ENCODE data around the gene IFIT5. TPM values are rescaled to one million over a fixed set of nuclear protein-coding genes. Genes with fewer than 3 reads are reported as not detected.

IFIT5 gene
- total RNA-seq, 1 donor from 2014 or later = 42.9 TPM

GRCh38 chr10:89421018-89421476 is 6.7 kb downstream of the IFIT5 start:
- no peak overlapping the region for H3K4me3 ChIP-seq (ENCODE audit: insufficient read depth, low read depth, low read length)
- FAIRE-seq = no peak
- no peaks in the 10 kb centered on the region for H3K27me3 ChIP-seq (ENCODE audit: insufficient read depth, low read length)
- DNase-seq (ENCODE audit: low read depth) = no peak
- Mint-ChIP-seq H3K27ac (ENCODE audit: unreplicated experiment) (no peak overlapping the region), H3K36me3 (ENCODE audit: low read depth, unreplicated experiment) (peaks cover 19% of the 10 kb centered on the region), H3K27me3 (ENCODE audit: low read depth, unreplicated experiment) (no peaks in the 10 kb centered on the region), H3K4me1 (ENCODE audit: low read depth, unreplicated experiment) (peaks cover 10% of the 10 kb centered on the region), H3K9me3 (ENCODE audit: unreplicated experiment) (peaks cover 2% of the 10 kb centered on the region), H3K4me3 (ENCODE audit: unreplicated experiment) (no peak overlapping the region)
- no peaks in the 10 kb centered on the region for H4K20me1 ChIP-seq (ENCODE audit: insufficient read depth, low read length)
- TF ChIP-seq EZH2 (IDR thresholded peaks at IDR 0.05; ENCODE audit: insufficient read depth, low read length) (no peak), CTCF (IDR thresholded peaks at IDR 0.05; ENCODE audit: insufficient read depth, low read depth, low read length) (no peak)
- no peaks in the 10 kb centered on the region for H3K9me3 ChIP-seq (ENCODE audit: insufficient read depth, low read depth, low read length)
- H3K9ac ChIP-seq (ENCODE audit: low read length) = no peak overlapping the region
- H3K4me1 ChIP-seq (ENCODE audit: insufficient read depth, low read length) = no peaks in the 10 kb centered on the region
- H3K79me2 ChIP-seq (ENCODE audit: insufficient read depth, low read length) = peaks cover 3% of the 10 kb centered on the region
- no peak overlapping the region for H3K4me2 ChIP-seq (ENCODE audit: low read length)
- H3K36me3 ChIP-seq (ENCODE audit: insufficient read depth, low read length) = no peaks in the 10 kb centered on the region
- no peak overlapping the region for H2AFZ ChIP-seq (ENCODE audit: low read depth, low read length)
- no peak overlapping the region for H3K27ac ChIP-seq (ENCODE audit: low read depth, low read length)

GRCh38 chr10:89425000-89425399 is 10.6 kb downstream of the IFIT5 start:
- no peak overlapping the region for H2AFZ ChIP-seq (ENCODE audit: low read depth, low read length)
- TF ChIP-seq EZH2 (IDR thresholded peaks at IDR 0.05; ENCODE audit: insufficient read depth, low read length) (no peak), CTCF (IDR thresholded peaks at IDR 0.05; ENCODE audit: insufficient read depth, low read depth, low read length) (no peak)
- H3K27me3 ChIP-seq (ENCODE audit: insufficient read depth, low read length) = no peaks in the 10 kb centered on the region
- Mint-ChIP-seq H3K27ac (ENCODE audit: unreplicated experiment) (peak overlapping the region; percentile 28), H3K4me1 (ENCODE audit: low read depth, unreplicated experiment) (peaks cover 23% of the 10 kb centered on the region), H3K9me3 (ENCODE audit: unreplicated experiment) (no peaks in the 10 kb centered on the region), H3K27me3 (ENCODE audit: low read depth, unreplicated experiment) (no peaks in the 10 kb centered on the region), H3K4me3 (ENCODE audit: unreplicated experiment) (no peak overlapping the region), H3K36me3 (ENCODE audit: low read depth, unreplicated experiment) (peaks cover 5% of the 10 kb centered on the region)
- H3K36me3 ChIP-seq (ENCODE audit: insufficient read depth, low read length) = no peaks in the 10 kb centered on the region
- H3K9me3 ChIP-seq (ENCODE audit: insufficient read depth, low read depth, low read length) = no peaks in the 10 kb centered on the region
- DNase-seq (ENCODE audit: low read depth) = no peak
- H3K4me2 ChIP-seq (ENCODE audit: low read length) = no peak overlapping the region
- H3K4me3 ChIP-seq (ENCODE audit: insufficient read depth, low read depth, low read length) = no peak overlapping the region
- no peaks in the 10 kb centered on the region for H3K79me2 ChIP-seq (ENCODE audit: insufficient read depth, low read length)
- no peaks in the 10 kb centered on the region for H4K20me1 ChIP-seq (ENCODE audit: insufficient read depth, low read length)
- FAIRE-seq = no peak
- no peak overlapping the region for H3K27ac ChIP-seq (ENCODE audit: low read depth, low read length)
- H3K4me1 ChIP-seq (ENCODE audit: insufficient read depth, low read length) = peaks cover 21% of the 10 kb centered on the region
- no peak overlapping the region for H3K9ac ChIP-seq (ENCODE audit: low read length)

GRCh38 chr10:89426230-89426868 is 12.0 kb downstream of the IFIT5 start:
- H3K9me3 ChIP-seq (ENCODE audit: insufficient read depth, low read depth, low read length) = no peaks in the 10 kb centered on the region
- DNase-seq (ENCODE audit: low read depth) = peak; percentile 33
- Mint-ChIP-seq H3K4me3 (ENCODE audit: unreplicated experiment) (no peak overlapping the region), H3K9me3 (ENCODE audit: unreplicated experiment) (no peaks in the 10 kb centered on the region), H3K4me1 (ENCODE audit: low read depth, unreplicated experiment) (peaks cover 23% of the 10 kb centered on the region), H3K36me3 (ENCODE audit: low read depth, unreplicated experiment) (no peaks in the 10 kb centered on the region), H3K27me3 (ENCODE audit: low read depth, unreplicated experiment) (no peaks in the 10 kb centered on the region), H3K27ac (ENCODE audit: unreplicated experiment) (no peak overlapping the region)
- H4K20me1 ChIP-seq (ENCODE audit: insufficient read depth, low read length) = no peaks in the 10 kb centered on the region
- H3K79me2 ChIP-seq (ENCODE audit: insufficient read depth, low read length) = no peaks in the 10 kb centered on the region
- H2AFZ ChIP-seq (ENCODE audit: low read depth, low read length) = no peak overlapping the region
- no peaks in the 10 kb centered on the region for H3K36me3 ChIP-seq (ENCODE audit: insufficient read depth, low read length)
- peak overlapping the region; percentile 69 for H3K4me2 ChIP-seq (ENCODE audit: low read length)
- peak; percentile 67 for FAIRE-seq
- H3K4me3 ChIP-seq (ENCODE audit: insufficient read depth, low read depth, low read length) = no peak overlapping the region
- peaks cover 21% of the 10 kb centered on the region for H3K4me1 ChIP-seq (ENCODE audit: insufficient read depth, low read length)
- no peaks in the 10 kb centered on the region for H3K27me3 ChIP-seq (ENCODE audit: insufficient read depth, low read length)
- H3K9ac ChIP-seq (ENCODE audit: low read length) = peak overlapping the region; percentile 50
- TF ChIP-seq EZH2 (IDR thresholded peaks at IDR 0.05; ENCODE audit: insufficient read depth, low read length) (no peak), CTCF (IDR thresholded peaks at IDR 0.05; ENCODE audit: insufficient read depth, low read depth, low read length) (peak; percentile 95)
- no peak overlapping the region for H3K27ac ChIP-seq (ENCODE audit: low read depth, low read length)

All from astrocyte (in vitro differentiated cells and primary cell).